Dermis blood vessel endothelial cell (primary cell): Measurements from ENCODE around the gene RABL2B. TPM values are rescaled to one million over a fixed set of nuclear protein-coding genes. Genes with fewer than 3 reads are reported as not detected.
"Not testable (repeated sequence)": the region's sequence is repeated elsewhere in the genome, so short reads cannot be mapped to it uniquely, and the experiment has no call there.

ENCODE experiments used
- DNase-seq: peaks from one replicate; pipeline ENCODE4 v3.0.0; 2010
- total RNA-seq: library from RNA; depleted of rRNA; stranded (reverse); fragments of >200 nt; gene quantifications from 2 replicates; pipeline ENCODE4 v1.2.3, GENCODE V29; 2014

RABL2B gene
- 4.1 and 5.8 TPM in 2 replicates for total RNA-seq

GRCh38 chr22:50783033-50783879 lies at the start of gene RABL2B:
Gene RABL2B (minus strand): TSS chr22:50783636. CDS start chr22:50782294, 1,342 bp downstream.
- DNase-seq, result peak; percentile 88

- DNase-seq, result not testable (repeated sequence)
Observed at GRCh38 chr22:50786936-50787335, 3.5 kb upstream of the RABL2B start.

- DNase-seq, result not testable (repeated sequence)
Observed at GRCh38 chr22:50785289-50785688, 1.9 kb upstream of the RABL2B start.

- DNase-seq, result not testable (repeated sequence)
Observed at GRCh38 chr22:50783880-50784276, 442 bp upstream of the RABL2B start.

- DNase-seq, result not testable (repeated sequence)
Observed at GRCh38 chr22:50782253-50782652, 1.2 kb downstream of the RABL2B start.

GRCh38 chr22:50780244-50780643 lies 3.2 kb downstream of the RABL2B start:
- not testable (repeated sequence) for DNase-seq

- DNase-seq, result not testable (repeated sequence)
Observed at GRCh38 chr22:50777631-50778030, 5.8 kb downstream of the RABL2B start.

- DNase-seq, result peak; percentile 82
Observed at GRCh38 chr22:50775132-50775531, 8.3 kb downstream of the RABL2B start.

- not testable (repeated sequence) for DNase-seq
Observed at GRCh38 chr22:50764288-50764687, 19.1 kb downstream of the RABL2B start.

GRCh38 chr22:50761829-50762228 lies 21.6 kb downstream of the RABL2B start:
- not testable (repeated sequence) for DNase-seq

GRCh38 chr22:50759597-50760341 lies 23.7 kb downstream of the RABL2B start:
- DNase-seq, result peak; percentile 64

- DNase-seq, result peak; percentile 35
Observed at GRCh38 chr22:50756949-50757491, 26.4 kb downstream of the RABL2B start.

GRCh38 chr22:50756406-50756805 lies 27.0 kb downstream of the RABL2B start:
- not testable (repeated sequence) for DNase-seq

GRCh38 chr22:50755251-50755650 lies 28.2 kb downstream of the RABL2B start:
- DNase-seq, result not testable (repeated sequence)

- not testable (repeated sequence) for DNase-seq
Observed at GRCh38 chr22:50749302-50750074, 33.9 kb downstream of the RABL2B start.

GRCh38 chr22:50748630-50749029 lies 34.8 kb downstream of the RABL2B start:
- DNase-seq, result not testable (repeated sequence)

- DNase-seq, result not testable (repeated sequence)
Observed at GRCh38 chr22:50747521-50747920, 35.9 kb downstream of the RABL2B start.

GRCh38 chr22:50744424-50744823 lies 39.0 kb downstream of the RABL2B start:
- not testable (repeated sequence) for DNase-seq

GRCh38 chr22:50740714-50741113 lies 42.7 kb downstream of the RABL2B start:
- DNase-seq, result not testable (repeated sequence)

GRCh38 chr22:50739894-50740293 lies 43.5 kb downstream of the RABL2B start:
- DNase-seq, result no peak

- DNase-seq, result no peak
Observed at GRCh38 chr22:50739279-50739691, 44.2 kb downstream of the RABL2B start.

GRCh38 chr22:50738649-50739227 lies 44.7 kb downstream of the RABL2B start:
- no peak for DNase-seq
